Neural cell (in vitro differentiated cells): ENCODE measurements around the gene YDJC. TPM values are rescaled to one million over a fixed set of nuclear protein-coding genes. Genes with fewer than 3 reads are reported as not detected.
"Not testable (repeated sequence)": the region's sequence is repeated elsewhere in the genome, so short reads cannot be mapped to it uniquely, and the experiment has no call there.

Experiments used
- H2AFZ ChIP-seq: fragments of 200-600, 300-800 bp; sonication (generic), shearing (Covaris generic); 2 replicates; pipeline ENCODE4 v1.6.0; 2014; ENCODE audit warnings: low read depth, mild to moderate bottlenecking, antibody characterized with exemption, low read length, moderate library complexity
- H3F3A ChIP-seq: fragments of 200-600 bp; shearing (Covaris generic); 2 replicates; pipeline ENCODE4 v1.6.1; 2016; ENCODE audit warnings: mild to moderate bottlenecking, moderate library complexity, mixed read lengths, antibody characterized with exemption, low read length; ENCODE audit not compliant: insufficient read depth, poor library complexity, severe bottlenecking
- H3K27ac ChIP-seq: fragments of 200-600, 300-800 bp; sonication (generic), shearing (Covaris generic); 2 replicates; pipeline ENCODE4 v1.5.1; 2014; ENCODE audit warnings: mild to moderate bottlenecking, low read length, moderate library complexity
- H3K27me3 ChIP-seq: fragments of 300-800, 200-600 bp; sonication (generic), shearing (Covaris generic); 2 replicates; pipeline ENCODE4 v1.6.0; 2014; ENCODE audit warnings: mild to moderate bottlenecking, low read depth, low read length, moderate library complexity; ENCODE audit not compliant: insufficient read depth
- H3K36me3 ChIP-seq: fragments of 300-800, 200-600 bp; sonication (generic), shearing (Covaris generic); 2 replicates; pipeline ENCODE4 v1.5.1; 2014; ENCODE audit warnings: mild to moderate bottlenecking, antibody characterized with exemption, low read length, moderate library complexity; ENCODE audit not compliant: insufficient read depth
- H3K4me2 ChIP-seq: fragments of 300-800, 200-600 bp; sonication (generic), shearing (Covaris generic); 2 replicates; pipeline ENCODE4 v1.6.0; 2014; ENCODE audit warnings: mild to moderate bottlenecking, low read length
- H3K4me3 ChIP-seq: fragments of 300-800, 200-600 bp; sonication (generic), shearing (Covaris generic); 2 replicates; pipeline ENCODE4 v1.5.1; 2014; ENCODE audit warnings: mild to moderate bottlenecking, low read length, moderate library complexity
- H3K79me2 ChIP-seq: fragments of 200-600 bp; shearing (Covaris generic); replicated peaks from 2 replicates; pipeline ENCODE4 v1.6.0; 2014; ENCODE audit warnings: mild to moderate bottlenecking, low read length, moderate library complexity; ENCODE audit not compliant: insufficient read depth
- H3K9ac ChIP-seq: fragments of 300-800, 200-600 bp; sonication (generic), shearing (Covaris generic); 2 replicates; pipeline ENCODE4 v1.6.1; 2016; ENCODE audit warnings: mild to moderate bottlenecking, low read length, mixed read lengths
- H3K9me2 ChIP-seq: fragments of 200-600 bp; shearing (Covaris generic); 2 replicates; pipeline ENCODE4 v1.6.1; 2016; ENCODE audit warnings: mild to moderate bottlenecking, low read length, mixed read lengths; ENCODE audit not compliant: insufficient read depth
- H3K9me3 ChIP-seq: fragments of 200-600, 300-800 bp; sonication (generic), shearing (Covaris generic); 2 replicates; pipeline ENCODE4 v1.6.1; 2016; ENCODE audit warnings: mild to moderate bottlenecking, mixed run types, low read length, moderate library complexity, mixed read lengths
- H4K20me1 ChIP-seq: fragments of 200-600 bp; shearing (Covaris generic); 2 replicates; pipeline ENCODE4 v1.6.1; 2016; ENCODE audit warnings: mild to moderate bottlenecking, mixed run types; ENCODE audit not compliant: insufficient read depth
- EP300 ChIP-seq: fragments of 450-650 bp; conservative IDR thresholded peaks from 2 replicates; pipeline ENCODE4 v1.6.1; 2014; ENCODE audit warnings: antibody characterized with exemption, mild to moderate bottlenecking, moderate library complexity; ENCODE audit not compliant: poor library complexity, severe bottlenecking
- EZH2 ChIP-seq: fragments of 200-600, 300-800 bp; shearing (Covaris generic), sonication (generic); IDR thresholded peaks from 2 replicates; pipeline ENCODE4 v1.6.1; 2014; ENCODE audit warnings: antibody characterized with exemption, low read length, borderline replicate concordance, mild to moderate bottlenecking; ENCODE audit not compliant: insufficient read depth, poor library complexity, severe bottlenecking
- MXI1 ChIP-seq: fragments of 450-650 bp; conservative IDR thresholded peaks from 2 replicates; pipeline ENCODE4 v1.6.1; 2014; ENCODE audit warnings: antibody characterized with exemption, mild to moderate bottlenecking; ENCODE audit not compliant: poor library complexity, severe bottlenecking
- POLR2AphosphoS5 ChIP-seq: IDR thresholded peaks from 2 replicates; pipeline ENCODE4 v1.6.1; 2012
- RAD21 ChIP-seq: fragments of 450-650 bp; conservative IDR thresholded peaks from 2 replicates; pipeline ENCODE4 v1.6.1; 2014; ENCODE audit warnings: antibody characterized with exemption, mild to moderate bottlenecking, moderate library complexity
- SMC3 ChIP-seq: fragments of 450-650 bp; conservative IDR thresholded peaks from 2 replicates; pipeline ENCODE4 v1.6.1; 2014; ENCODE audit warnings: antibody characterized with exemption, mild to moderate bottlenecking, moderate library complexity; ENCODE audit not compliant: poor library complexity
- TAF1 ChIP-seq: IDR thresholded peaks from 2 replicates; pipeline ENCODE4 v1.6.1; 2012; ENCODE audit warnings: low read depth
- polyA plus RNA-seq: library from polyadenylated mRNA; depleted of rRNA; stranded (reverse); fragments of >200 nt; gene quantifications from 2 replicates; pipeline ENCODE4 v1.2.3, GENCODE V29; 2014
- TF ChIP-seq, protein P1 (sequence below): fragments of 450-650 bp; IDR thresholded peaks from 2 replicates; pipeline ENCODE4 v1.5.1; 2014; ENCODE audit warnings: antibody characterized with exemption, mild to moderate bottlenecking, moderate library complexity; ENCODE audit not compliant: poor library complexity, severe bottlenecking
- TF ChIP-seq, protein P2 (sequence below): IDR thresholded peaks from 2 replicates; pipeline ENCODE4 v1.6.1; 2012; ENCODE audit warnings: borderline replicate concordance

YDJC gene
- polyA plus RNA-seq, 1 donor from 2014 or later, result 20.0 TPM

DNA sequence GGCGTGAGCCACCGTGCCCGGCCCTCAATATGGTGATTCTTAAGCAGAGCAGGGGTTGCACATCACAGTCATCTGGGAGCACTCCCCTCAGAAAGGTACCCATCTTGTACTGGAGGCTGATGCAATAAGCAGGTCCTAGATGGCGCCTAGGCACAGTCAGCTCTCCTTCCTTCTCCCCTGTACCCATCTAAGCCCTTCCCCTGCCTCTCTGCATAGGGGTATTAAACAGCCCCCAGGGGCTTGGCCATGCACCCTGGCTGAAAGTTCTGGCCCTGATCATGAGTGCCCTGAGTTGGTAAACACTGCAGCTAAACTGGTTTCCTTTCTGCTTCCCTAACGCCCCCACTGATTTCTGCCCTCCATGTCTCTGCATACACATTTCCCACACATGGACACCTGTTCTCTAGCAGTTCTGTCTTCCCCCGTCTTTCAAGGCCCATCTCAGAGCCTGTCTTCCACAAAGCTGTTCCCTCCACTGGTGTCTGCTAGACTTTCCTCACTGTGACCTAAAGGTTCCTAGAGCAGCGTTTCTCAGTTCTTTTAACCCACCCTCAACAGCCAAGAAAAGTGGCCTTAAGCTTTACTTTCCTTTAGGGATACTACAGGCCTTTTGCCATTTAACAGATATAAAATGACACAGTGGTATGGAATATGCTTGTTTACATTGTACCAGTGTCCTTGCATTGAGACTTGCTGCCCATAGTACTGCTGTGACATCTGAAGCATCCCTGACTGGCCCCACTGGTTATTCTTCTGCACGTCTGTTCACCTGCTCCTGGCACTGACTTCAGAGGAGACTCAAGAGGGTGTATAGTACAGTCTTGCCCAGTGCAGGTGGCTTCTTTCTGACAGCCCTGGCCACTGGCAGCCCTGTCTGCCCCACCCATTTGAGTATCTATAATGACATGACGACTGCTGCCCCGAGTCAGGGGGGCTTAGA lies 46.8 kb downstream of the YDJC start:
- Histone ChIP-seq H3K27ac (no peak overlapping the region), H3K9me3 (no peaks in the 10 kb centered on the region), H3K36me3 (no peaks in the 10 kb centered on the region), H4K20me1 (peaks cover 12% of the 10 kb centered on the region), H3K4me3 (no peak overlapping the region), H3K9ac (no peak overlapping the region), H3K9me2 (no peaks in the 10 kb centered on the region), H3K27me3 (no peaks in the 10 kb centered on the region), H3F3A (no peaks in the 10 kb centered on the region), H3K4me2 (no peak overlapping the region), H3K79me2 (peaks cover 62% of the 10 kb centered on the region), H2AFZ (no peak overlapping the region)
- TF ChIP-seq EP300, result no peak
- no peak for TF ChIP-seq EZH2

DNA sequence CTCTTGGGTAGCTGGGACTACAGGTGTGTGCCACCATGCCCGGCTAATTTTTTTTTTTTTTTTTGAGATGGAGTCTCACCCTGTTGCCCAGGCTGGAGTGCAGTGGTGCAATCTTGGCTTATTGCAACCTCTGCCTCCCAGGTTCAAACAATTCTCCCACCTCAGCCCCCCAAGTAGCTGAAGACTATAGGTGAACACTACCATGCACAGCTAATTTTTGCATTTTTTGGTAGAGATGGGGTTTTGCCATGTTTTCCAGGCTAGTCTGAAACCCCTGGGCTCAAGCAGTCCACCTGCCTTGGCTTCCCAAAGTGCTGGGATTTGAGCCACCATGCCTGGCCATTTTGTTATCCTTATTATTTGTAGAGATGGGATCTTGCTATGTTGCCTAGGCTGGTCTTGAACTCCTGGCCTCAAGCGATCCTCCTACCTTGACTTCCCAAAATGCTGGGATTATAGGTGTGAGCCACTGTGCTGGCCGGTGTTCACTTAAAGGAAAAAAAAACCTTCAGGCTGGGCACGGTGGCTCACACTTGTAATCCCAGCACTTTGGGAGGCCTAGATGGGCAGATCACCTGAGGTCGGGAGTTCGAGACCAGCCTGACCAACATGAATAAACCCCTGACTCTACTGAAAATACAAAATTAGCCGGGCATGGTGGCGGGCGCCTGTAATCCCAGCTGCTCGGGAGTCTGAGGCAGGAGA lies 48.7 kb downstream of the YDJC start:
- not testable (repeated sequence) for H2AFZ ChIP-seq, H3K27me3 ChIP-seq, H3K4me3 ChIP-seq, H3K4me2 ChIP-seq, H3K9me3 ChIP-seq, H3K27ac ChIP-seq, H3K9me2 ChIP-seq, H3K36me3 ChIP-seq, H3F3A ChIP-seq, H3K9ac ChIP-seq
- H3K79me2 ChIP-seq, result peaks cover 67% of the 10 kb centered on the region
- peaks cover 12% of the 10 kb centered on the region for H4K20me1 ChIP-seq

DNA sequence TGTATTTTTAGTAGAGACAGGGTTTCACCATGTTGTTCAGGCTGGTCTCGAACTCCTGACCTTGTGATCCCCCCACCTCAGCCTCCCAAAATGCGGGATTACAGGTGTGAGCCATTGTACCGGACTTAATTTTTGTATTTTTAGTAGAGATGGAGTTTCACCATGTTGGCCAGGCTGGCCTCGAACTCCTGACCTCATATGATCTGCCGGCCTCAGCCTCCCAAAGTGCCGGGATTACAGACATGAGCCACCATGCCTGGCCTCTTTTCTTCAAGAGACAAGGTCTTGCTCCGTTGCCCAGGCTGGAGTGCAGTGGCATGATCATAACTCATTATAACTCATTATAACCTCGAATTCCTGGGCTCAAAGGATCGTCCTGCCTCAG lies 49.2 kb downstream of the YDJC start:
- not testable (repeated sequence) for H3K36me3 ChIP-seq, H3K9ac ChIP-seq, H3K27ac ChIP-seq, H3F3A ChIP-seq, H3K4me2 ChIP-seq, H2AFZ ChIP-seq, H3K4me3 ChIP-seq, H3K9me2 ChIP-seq, H3K27me3 ChIP-seq, H3K9me3 ChIP-seq
- Histone ChIP-seq H3K79me2 (peaks cover 67% of the 10 kb centered on the region), H4K20me1 (peaks cover 12% of the 10 kb centered on the region)

DNA sequence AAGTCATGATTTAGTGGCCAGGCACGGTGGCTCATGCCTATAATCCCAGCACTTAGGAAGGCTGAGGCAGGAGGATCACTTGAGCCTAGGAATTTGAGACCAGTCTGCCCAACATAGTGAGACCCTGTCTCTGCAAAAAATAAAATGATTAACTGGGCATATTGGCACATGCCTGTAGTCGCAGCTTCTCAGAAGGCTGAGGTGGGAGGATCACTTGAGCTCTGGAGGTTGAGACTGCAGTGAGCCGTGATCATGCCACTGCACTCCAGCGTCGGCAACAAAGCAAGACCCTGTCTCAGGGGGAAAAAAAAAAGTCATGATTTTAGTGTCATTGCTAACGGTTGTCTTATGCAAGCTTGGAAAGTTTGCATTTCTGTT lies 50.4 kb downstream of the YDJC start:
- Histone ChIP-seq H3K79me2 (peaks cover 59% of the 10 kb centered on the region), H3K9me2 (no peaks in the 10 kb centered on the region), H3K36me3 (no peaks in the 10 kb centered on the region), H3K4me2 (no peak overlapping the region), H3K27me3 (no peaks in the 10 kb centered on the region), H3K4me3 (no peak overlapping the region), H4K20me1 (peaks cover 12% of the 10 kb centered on the region), H3K27ac (no peak overlapping the region), H3K9ac (no peak overlapping the region), H3K9me3 (no peaks in the 10 kb centered on the region), H3F3A (no peaks in the 10 kb centered on the region), H2AFZ (no peak overlapping the region)
- TF ChIP-seq TAF1 (no peak), EP300 (no peak), EZH2 (no peak), POLR2AphosphoS5 (no peak), SMC3 (no peak), MXI1 (no peak), RAD21 (no peak)
- TF ChIP-seq, protein P1, sequence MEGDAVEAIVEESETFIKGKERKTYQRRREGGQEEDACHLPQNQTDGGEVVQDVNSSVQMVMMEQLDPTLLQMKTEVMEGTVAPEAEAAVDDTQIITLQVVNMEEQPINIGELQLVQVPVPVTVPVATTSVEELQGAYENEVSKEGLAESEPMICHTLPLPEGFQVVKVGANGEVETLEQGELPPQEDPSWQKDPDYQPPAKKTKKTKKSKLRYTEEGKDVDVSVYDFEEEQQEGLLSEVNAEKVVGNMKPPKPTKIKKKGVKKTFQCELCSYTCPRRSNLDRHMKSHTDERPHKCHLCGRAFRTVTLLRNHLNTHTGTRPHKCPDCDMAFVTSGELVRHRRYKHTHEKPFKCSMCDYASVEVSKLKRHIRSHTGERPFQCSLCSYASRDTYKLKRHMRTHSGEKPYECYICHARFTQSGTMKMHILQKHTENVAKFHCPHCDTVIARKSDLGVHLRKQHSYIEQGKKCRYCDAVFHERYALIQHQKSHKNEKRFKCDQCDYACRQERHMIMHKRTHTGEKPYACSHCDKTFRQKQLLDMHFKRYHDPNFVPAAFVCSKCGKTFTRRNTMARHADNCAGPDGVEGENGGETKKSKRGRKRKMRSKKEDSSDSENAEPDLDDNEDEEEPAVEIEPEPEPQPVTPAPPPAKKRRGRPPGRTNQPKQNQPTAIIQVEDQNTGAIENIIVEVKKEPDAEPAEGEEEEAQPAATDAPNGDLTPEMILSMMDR, result no peak
- TF ChIP-seq, protein P2, sequence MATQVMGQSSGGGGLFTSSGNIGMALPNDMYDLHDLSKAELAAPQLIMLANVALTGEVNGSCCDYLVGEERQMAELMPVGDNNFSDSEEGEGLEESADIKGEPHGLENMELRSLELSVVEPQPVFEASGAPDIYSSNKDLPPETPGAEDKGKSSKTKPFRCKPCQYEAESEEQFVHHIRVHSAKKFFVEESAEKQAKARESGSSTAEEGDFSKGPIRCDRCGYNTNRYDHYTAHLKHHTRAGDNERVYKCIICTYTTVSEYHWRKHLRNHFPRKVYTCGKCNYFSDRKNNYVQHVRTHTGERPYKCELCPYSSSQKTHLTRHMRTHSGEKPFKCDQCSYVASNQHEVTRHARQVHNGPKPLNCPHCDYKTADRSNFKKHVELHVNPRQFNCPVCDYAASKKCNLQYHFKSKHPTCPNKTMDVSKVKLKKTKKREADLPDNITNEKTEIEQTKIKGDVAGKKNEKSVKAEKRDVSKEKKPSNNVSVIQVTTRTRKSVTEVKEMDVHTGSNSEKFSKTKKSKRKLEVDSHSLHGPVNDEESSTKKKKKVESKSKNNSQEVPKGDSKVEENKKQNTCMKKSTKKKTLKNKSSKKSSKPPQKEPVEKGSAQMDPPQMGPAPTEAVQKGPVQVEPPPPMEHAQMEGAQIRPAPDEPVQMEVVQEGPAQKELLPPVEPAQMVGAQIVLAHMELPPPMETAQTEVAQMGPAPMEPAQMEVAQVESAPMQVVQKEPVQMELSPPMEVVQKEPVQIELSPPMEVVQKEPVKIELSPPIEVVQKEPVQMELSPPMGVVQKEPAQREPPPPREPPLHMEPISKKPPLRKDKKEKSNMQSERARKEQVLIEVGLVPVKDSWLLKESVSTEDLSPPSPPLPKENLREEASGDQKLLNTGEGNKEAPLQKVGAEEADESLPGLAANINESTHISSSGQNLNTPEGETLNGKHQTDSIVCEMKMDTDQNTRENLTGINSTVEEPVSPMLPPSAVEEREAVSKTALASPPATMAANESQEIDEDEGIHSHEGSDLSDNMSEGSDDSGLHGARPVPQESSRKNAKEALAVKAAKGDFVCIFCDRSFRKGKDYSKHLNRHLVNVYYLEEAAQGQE, result no peak
